GM18907 (cell line): ENCODE results near the gene PPP2R3B.
"Not testable (repeated sequence)": the region's sequence is repeated elsewhere in the genome, so short reads cannot be mapped to it uniquely, and the experiment has no call there.

Experiments
- ATAC-seq: cut with Tn5 transposase; IDR thresholded peaks from one replicate; pipeline ENCODE4 v1.9.1; 2021; ENCODE audit warnings: mild to moderate bottlenecking, moderate library complexity; ENCODE audit not compliant: unreplicated experiment

The PPP2R3B gene

DNA sequence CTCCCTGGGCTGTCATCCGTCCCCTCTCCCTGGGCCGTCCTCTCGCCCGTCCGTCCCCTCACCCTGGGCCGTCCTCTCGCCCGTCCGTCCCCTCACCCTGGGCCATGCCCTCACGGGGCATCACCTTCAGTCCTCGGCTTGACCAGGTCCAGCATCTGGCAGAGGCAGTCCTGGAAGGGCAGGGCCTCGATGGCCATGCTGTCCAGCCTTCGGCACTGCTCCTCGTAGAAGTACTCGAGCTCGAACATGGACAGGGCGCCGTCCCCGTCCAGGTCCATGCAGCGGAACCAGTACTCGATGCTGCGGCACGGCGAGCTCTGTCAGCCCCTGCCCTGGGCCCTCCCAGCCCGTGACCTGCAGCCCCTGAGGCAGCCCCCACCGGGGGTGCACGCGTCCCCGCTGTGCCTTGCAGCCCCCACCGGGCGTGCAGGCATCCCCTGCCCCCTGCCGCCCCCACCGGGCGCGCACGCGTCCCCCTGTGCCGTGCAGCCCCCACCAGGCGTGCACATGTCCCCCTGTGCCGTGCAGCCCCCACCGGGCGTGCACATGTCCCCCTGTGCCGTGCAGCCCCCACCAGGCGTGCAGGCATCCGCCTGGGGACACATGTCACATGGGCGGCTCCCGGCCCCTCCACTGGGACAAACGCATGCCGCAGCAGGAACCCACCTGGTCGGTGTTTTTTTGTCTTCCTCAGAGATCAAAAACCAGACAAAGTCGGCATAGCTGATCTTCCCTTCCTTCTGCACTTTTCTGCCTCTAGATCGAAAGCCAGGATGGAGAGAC is 45.9 kb downstream of the PPP2R3B start:
- ATAC-seq = no peak

GRCh38 chrX:340121-340520 is 46.6 kb downstream of the PPP2R3B start:
- ATAC-seq = no peak

- no peak for ATAC-seq
Measured at GRCh38 chrX:338836-339400, 47.8 kb downstream of the PPP2R3B start.

DNA sequence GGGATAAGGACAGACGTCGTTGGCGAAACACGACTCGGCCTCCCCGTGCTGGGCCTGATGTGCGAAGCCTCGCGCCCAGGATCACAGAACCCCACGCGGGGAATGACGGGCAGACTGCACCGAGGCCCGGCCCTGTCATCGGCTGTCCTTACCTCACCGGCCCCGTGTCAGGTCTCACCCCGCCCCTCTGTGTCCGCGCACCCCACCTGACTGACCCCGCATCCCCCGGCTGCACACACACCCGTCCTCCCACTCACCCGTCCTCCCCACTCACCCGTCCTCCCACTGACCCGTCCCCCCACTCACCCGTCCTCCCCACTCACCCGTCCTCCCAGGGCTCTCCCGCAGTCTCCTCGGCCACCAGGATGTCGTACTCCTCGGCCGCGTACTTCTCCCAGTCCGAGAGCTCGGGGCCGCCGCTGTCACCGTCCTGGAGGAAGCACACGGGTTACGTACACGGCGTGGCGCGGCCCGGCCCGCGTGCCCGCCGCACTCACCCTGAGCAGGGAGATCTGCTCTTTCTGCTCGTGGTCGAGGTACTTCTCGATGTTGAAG is 48.3 kb downstream of the PPP2R3B start:
- ATAC-seq = no peak

GRCh38 chrX:337331-337831 is 49.3 kb downstream of the PPP2R3B start:
- ATAC-seq = no peak

- ATAC-seq = no peak
Measured at GRCh38 chrX:336227-336626, 50.5 kb downstream of the PPP2R3B start.

DNA sequence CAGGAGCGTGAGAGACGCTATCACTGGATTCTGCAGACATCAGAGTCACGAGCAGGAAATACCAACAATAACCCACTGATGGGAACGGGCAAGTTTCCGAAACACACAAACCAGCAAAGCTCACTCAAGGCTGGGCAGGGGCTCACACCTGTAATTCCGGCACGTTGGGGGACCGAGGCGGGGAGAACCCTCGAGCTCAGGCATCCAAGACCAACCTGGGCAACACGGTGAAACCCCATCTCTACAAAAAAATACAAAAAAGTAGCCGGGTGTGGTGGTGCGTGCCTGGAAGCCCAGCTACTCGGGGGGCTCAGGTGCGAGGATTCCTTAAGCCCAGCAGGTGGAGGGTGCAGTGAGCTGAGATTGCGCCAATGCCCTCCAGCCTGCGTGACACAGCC is 51.0 kb downstream of the PPP2R3B start:
- ATAC-seq = no peak

DNA sequence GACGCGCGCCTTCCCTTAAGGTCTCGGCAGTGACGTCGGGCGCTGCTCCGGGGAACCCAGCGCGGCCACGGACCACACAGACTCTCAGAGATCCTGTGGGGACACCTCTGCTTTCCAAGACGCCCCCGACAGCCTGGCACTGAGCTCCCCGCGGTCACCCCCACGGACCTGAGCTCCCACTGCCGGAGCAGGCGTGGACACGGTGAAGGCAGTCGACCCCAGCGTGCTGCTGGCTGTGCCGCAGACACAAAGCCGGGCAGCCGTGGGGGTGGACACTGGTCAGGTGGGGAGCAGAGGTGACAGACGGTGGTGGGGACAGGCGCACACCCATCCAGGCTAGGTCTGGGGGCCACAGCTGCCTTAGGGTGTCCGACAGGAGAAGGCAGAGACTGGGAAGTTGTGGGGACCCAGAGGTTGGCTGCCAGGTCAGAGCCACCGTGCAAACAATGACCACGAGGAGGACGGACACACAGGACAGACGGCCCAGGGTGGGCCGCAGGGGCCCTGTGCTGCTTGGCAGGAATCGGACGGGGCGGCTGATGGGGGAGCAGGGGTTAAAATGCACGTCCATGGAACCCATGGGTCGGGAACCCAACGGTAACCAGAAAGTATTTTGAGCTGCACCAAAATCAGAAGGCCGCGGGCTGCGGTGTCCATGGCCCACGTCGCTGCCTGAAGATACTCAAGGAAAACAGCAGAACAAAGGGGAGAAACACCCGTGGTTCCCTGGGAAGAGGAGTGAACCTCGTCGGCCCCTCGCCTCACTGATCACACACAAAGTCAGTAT is 51.5 kb downstream of the PPP2R3B start:
- ATAC-seq = no peak

GRCh38 chrX:334331-334891 is 52.3 kb downstream of the PPP2R3B start:
- ATAC-seq = no peak

DNA sequence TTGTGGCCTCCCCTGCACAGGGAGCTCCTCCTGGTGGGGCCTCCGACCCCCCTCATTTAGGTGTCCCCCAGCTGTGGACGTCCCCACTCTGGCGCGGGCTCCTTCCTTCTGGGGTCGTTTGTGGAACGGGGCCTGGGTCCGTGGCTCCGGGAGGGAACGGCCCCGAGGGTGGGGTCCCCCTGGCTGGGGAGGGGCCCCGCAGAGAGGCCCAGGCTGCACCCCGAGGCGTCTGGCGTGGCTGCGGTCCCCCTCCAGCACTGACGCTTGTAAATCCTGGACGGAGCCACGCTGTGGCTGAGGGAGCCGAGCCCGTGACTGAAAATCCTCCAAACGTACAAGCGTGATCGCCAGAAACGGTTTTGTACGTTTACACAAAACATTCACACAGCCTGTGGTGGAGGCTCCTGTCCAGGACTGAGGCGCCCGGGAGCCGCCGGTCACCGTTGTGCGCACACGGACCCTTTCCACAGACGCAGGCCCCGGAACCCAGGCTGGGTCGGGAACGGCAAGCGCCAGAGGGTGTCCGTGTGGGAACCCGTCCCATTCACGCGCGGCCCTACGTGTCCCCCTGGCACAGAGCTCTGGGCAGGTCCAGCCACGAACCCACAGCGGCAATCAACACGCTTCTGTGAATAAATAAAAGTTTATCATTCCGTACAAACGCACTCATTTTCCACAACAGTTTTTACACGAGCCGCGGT is 52.9 kb downstream of the PPP2R3B start:
- no peak for ATAC-seq

DNA sequence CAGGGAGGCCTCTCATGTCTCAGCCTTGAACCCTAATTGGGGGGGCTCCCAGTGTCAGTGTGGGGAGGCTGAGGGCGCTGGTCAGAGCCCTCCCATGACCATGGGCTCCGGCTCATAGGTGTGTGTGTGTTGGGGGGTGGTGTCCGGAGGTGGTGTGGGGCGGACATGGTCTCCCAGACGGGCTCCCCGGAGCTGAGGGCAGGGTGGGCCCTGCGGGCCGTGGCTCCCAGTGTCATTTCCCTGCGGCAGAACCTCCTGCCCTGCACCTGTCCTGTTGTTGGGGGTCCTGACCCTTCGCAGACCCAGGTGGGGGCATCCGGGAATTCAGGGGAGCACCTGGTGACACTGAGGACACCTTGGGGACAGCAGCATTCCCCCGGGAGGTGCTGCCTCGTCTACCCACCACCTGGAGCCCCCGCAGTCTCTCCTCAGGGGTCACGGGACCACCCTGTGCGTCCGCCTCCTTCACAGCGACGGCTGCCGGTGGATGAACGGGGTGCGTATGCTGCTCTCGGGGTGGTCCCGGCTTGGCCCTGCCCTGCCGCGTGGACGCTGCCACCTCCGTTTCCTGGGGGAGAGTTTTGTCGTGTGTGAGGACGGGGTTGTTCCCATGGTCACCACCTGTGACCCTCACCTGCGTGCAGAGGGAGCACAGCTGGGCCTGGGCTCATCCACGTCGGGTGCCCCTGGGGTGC is 53.6 kb downstream of the PPP2R3B start:
- no peak for ATAC-seq

DNA sequence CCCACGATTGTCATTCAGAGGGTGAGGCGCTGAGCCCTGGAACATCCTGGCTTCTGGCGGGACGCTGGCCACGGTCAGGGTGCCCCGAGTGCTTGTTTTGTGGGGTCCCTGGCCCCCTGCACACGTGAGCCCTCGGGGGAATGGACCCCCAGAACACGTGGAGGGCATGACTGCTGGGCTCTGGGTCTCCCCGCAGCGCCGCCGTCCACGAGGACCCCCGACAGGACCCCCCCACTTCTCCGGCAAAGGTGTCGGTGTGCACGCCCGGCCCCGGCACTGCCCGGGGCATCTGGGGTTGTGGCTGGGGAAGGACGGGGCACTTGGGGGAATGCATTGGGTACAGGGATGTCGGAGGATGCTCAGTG is 54.2 kb downstream of the PPP2R3B start:
- no peak for ATAC-seq

GRCh38 chrX:331825-332495 is 54.7 kb downstream of the PPP2R3B start:
- no peak for ATAC-seq

DNA sequence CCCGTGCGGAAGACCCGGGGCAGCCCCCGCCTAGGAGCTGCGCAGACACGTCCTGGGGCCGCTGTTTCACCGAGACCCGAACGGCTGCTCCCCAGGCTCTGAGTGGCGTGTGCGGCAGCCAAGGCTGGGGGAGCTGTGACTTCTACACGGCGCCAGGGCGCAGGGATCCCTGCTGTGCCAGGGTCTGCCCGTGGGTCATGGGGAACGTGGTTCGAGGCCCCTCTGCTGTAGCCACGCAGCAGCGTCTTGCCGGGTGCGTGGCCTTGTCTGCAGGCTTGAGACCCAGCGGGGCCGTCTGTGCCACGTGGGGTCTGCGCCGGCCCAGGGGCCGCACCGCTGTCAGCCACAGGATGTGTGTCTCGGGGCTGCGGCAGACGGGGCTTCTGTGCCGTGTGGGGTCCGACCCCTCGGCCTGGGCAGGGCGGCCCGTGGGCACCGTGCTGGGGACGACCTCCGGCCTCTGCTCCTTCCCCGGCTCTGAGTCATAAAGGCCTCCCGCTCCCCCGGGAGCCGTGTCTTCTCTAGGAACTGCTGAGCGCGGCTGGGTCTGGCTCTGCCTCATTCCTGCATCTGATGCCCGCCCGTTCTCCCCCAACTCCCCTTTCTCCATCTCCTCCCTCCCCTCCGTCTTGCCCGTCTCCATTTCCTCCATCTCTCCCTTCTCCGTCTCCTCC is 55.4 kb downstream of the PPP2R3B start:
- no peak for ATAC-seq

- no peak for ATAC-seq
Measured at GRCh38 chrX:330726-331150, 56.0 kb downstream of the PPP2R3B start.

DNA sequence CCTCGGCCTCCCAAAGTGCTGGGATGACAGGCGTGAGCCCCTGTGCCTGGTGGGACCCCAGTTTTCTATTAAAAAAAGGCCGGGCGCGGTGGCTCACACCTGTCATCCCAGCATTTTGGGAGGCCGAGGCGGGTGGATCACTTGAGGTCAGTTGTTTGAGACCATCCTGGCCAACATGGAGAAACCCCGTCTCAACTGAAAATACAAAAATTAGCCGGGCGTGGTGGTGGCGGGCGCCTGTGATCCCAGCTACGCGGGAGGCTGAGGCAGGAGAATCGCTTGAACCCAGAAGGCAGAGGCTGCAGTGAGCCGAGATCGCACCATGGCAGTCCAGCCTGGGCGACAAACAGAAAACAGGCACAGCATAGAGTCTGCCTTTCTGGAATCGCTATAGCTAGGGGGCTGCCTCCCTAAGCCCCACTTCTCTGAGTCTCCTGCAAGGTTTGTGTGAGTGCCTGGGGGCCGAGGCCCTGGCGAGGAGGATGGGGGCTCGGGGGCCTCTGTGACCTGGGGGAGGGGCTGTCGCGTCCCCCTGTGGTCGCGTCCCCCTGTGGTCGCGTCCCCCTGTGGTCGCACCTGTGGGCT is 56.5 kb downstream of the PPP2R3B start:
- ATAC-seq = not testable (repeated sequence)

- no peak for ATAC-seq
Measured at GRCh38 chrX:329291-329910, 57.3 kb downstream of the PPP2R3B start.

- ATAC-seq = no peak
Measured at GRCh38 chrX:327660-328126, 59.0 kb downstream of the PPP2R3B start.
